NCI-H69 (cell line): ENCODE results near the gene IFNA6.

Source experiments
- DNase-seq: peaks from one replicate; lab custom pipeline; 2025; lab: John Stamatoyannopoulos, UW

The IFNA6 gene

GRCh38 chr9:21331676-21332402 is 18.8 kb downstream of the IFNA6 start:
- no peak for DNase-seq

DNA sequence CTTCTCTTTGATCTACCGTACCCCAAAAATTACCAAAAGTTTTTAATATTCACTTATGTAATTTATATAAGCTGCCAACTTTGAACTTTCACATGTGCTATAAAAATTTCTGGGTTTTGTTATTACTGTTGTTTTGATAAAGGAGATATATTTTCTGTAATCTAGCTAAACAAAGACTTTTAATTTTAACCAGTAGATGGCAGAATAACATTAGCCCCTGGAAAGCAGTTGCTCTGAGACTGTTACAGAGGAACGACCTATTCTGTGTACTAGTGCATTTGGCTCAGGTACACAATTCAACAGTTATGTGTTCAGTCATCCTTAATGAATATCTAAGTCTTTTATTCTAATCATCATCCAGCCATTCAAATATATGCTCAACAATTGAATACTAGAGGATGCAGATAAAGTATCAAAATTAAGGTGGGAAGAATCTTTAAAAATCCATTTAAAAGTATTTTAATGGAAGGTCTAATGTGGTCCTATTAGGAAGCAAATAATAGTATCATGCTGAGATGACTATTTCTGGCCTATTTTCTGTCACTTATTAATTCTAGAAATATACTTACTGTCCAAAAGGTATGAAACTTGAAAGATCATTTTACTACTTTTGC is 24.1 kb downstream of the IFNA6 start:
- peak; percentile 73 for DNase-seq

GRCh38 chr9:21324047-21324446 is 26.6 kb downstream of the IFNA6 start:
- no peak for DNase-seq

GRCh38 chr9:21322911-21323461 is 27.7 kb downstream of the IFNA6 start:
- DNase-seq: no peak

DNA sequence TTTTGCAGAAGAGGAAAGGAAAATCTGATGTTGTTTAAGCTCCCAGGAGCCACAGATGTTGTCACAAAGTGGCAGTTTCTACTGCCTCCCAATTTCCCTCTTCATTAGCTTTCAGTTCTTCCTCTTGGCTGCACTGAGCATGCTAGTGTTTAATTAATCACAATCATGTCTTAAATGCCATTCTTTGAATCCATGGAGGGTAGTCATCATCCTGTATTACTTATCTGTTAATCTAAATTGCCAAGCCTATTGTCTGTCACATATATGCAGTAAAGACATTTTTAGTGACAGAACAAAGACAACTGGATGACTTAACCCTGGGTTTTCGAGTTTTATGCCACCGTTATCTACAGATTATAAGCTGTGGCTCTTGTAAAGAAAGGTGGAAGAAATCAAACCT is 30.2 kb downstream of the IFNA6 start:
- peak; percentile 30 for DNase-seq

- peak; percentile 72 for DNase-seq
These were observed 32.4 kb downstream of the IFNA6 start for GRCh38 chr9:21317956-21318923.

- DNase-seq: peak; percentile 50
These were observed 33.8 kb downstream of the IFNA6 start for GRCh38 chr9:21316860-21317259.

DNA sequence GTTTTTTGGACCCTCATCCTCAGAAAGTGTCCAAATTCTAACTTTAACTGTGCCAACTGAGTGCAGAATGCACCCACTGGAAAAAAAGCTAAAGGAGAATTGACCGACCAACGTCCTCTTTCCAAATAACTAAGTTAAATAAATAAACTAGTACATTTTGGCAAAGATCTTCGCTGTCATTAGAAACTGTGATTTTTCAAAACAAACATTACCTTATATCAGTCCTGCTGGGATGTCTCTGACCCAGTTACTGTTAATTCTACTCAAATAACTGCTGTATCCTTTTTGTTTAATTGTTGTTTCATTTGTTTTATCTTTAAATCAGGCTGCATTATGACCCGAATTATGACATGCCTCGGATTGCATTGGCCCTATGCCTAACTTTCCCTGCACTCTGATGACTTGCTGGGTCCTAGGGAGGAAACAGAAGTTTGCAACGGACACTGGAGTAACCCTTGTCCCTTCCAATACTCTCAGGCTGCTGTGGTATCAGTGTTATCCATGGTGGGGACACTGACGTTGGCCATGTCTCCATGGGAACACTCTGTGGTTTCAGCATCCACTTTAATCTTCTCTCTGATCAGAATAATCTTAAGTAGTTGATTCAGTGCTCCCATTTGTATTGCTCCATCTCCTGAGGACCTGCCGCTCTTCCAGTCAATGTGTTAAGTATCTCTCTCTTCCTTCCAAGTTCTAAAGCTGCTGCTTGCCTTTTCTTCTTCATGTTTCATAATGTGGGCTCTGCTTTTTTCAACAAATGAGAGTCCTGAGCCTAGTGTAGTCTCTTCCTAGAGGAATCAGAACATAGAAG is 34.5 kb downstream of the IFNA6 start:
- no peak for DNase-seq

DNA sequence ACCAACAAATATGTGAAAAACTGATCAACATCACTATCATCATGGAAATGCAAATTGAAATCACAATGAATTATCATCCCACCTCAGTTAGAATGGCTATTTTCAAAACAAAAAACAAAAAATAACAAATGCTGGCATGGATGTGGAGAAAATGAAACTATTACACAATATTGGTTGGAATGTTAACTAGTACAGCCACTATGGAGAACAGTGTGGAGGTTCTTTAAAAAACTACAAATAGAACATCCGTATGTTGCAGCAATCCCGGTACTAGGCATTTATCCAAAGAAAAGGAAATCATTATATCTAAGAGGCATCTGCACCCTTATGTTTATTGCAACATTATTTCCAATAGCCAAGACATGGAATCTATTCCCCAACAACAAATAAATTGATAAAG is 36.5 kb downstream of the IFNA6 start:
- DNase-seq: no peak

GRCh38 chr9:21311889-21312288 is 38.8 kb downstream of the IFNA6 start:
- no peak for DNase-seq

DNA sequence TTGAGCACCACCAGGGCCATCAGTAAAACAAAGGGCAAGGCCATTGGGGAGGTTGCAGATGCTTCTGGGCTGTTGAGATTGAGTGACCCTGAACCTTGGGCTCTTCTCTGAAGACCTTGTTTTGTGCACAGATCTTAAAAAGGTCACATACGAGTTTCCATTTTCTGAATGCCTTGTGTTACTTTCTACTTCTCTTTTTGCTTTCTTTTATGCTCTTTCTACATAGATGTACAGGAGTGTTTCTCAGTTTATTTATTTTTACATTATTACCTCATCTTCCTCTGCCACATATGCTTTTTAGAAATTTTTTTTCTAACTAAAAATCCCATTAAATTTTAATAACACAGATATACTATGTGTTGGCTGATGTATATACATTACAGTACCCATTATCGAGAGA is 45.5 kb downstream of the IFNA6 start, which contains the start of gene IFNA5:
IFNA5 (minus strand) TSS at position 101 of the 400 bp plus-strand sequence; CDS start at position 44, 57 bp downstream.
- no peak for DNase-seq
